Sigmoid colon (tissue), 4 donors: ENCODE data around the gene VAMP8.

Experiments
- POLR2AphosphoS5 ChIP-seq, 4 donors: sonication (generic); formaldehyde crosslinking; IDR thresholded peaks; one replicate each; pipeline ENCODE4 v1.6.1; 2017; ENCODE audit warnings: antibody characterized with exemption in 4 of 4
- TF ChIP-seq, protein P1 (sequence below), 4 experiments: fragments of 450-650 bp in 3 of 4; fragments of 200-600 bp in 1 of 4; IDR thresholded peaks; one replicate each; pipeline ENCODE4 v1.5.1; 2016 to 2019; ENCODE audit warnings: antibody characterized with exemption in 4 of 4, mild to moderate bottlenecking in 3 of 4, moderate library complexity in 2 of 4

DNA sequence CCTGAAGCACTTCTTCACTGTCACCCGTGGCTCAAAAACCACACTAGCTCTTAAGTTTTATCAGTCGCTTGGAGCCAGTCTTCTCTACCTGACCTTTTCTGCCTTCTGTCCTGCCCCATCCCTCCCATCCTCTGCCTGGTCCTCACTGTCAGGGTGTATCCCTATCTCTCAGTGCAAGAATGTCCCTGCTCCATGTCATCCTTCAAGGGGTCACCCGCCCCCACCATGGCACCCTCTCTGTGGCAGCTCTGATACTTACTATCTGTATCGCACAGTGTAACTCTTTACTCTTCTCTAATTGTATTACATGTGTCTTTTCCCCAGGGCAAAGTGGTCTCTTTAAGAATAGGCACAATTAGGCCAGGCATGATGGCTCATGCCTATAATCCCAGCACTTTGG, 11.3 kb downstream of the VAMP8 start:
- TF ChIP-seq, protein P1, sequence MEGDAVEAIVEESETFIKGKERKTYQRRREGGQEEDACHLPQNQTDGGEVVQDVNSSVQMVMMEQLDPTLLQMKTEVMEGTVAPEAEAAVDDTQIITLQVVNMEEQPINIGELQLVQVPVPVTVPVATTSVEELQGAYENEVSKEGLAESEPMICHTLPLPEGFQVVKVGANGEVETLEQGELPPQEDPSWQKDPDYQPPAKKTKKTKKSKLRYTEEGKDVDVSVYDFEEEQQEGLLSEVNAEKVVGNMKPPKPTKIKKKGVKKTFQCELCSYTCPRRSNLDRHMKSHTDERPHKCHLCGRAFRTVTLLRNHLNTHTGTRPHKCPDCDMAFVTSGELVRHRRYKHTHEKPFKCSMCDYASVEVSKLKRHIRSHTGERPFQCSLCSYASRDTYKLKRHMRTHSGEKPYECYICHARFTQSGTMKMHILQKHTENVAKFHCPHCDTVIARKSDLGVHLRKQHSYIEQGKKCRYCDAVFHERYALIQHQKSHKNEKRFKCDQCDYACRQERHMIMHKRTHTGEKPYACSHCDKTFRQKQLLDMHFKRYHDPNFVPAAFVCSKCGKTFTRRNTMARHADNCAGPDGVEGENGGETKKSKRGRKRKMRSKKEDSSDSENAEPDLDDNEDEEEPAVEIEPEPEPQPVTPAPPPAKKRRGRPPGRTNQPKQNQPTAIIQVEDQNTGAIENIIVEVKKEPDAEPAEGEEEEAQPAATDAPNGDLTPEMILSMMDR (IDR thresholded peaks at IDR 0.05) = no peak
- TF ChIP-seq POLR2AphosphoS5 (IDR thresholded peaks at IDR 0.05) = no peak
